ENCODE data around the gene IRF7. TPM values are rescaled to one million over a fixed set of nuclear protein-coding genes. Genes with fewer than 3 reads are reported as not detected.

IRF7 gene
- total and polyA plus RNA-seq, 2 experiments from 2014 or later = 13.0 to 17.7 TPM

- H3K4me3 ChIP-seq = no peak overlapping the region
- no peak for DNase-seq (ENCODE audit: low read depth in 1 of 2, low spot score in 1 of 2)
- H3K4me1 ChIP-seq (ENCODE audit: low read depth) = peaks cover 15% of the 10 kb centered on the region
- no peaks in the 10 kb centered on the region for H3K27me3 ChIP-seq
- no peaks in the 10 kb centered on the region for H3K9me3 ChIP-seq (ENCODE audit: low read depth)
- H3K36me3 ChIP-seq = peaks cover 34% of the 10 kb centered on the region
- TF ChIP-seq, protein P1, sequence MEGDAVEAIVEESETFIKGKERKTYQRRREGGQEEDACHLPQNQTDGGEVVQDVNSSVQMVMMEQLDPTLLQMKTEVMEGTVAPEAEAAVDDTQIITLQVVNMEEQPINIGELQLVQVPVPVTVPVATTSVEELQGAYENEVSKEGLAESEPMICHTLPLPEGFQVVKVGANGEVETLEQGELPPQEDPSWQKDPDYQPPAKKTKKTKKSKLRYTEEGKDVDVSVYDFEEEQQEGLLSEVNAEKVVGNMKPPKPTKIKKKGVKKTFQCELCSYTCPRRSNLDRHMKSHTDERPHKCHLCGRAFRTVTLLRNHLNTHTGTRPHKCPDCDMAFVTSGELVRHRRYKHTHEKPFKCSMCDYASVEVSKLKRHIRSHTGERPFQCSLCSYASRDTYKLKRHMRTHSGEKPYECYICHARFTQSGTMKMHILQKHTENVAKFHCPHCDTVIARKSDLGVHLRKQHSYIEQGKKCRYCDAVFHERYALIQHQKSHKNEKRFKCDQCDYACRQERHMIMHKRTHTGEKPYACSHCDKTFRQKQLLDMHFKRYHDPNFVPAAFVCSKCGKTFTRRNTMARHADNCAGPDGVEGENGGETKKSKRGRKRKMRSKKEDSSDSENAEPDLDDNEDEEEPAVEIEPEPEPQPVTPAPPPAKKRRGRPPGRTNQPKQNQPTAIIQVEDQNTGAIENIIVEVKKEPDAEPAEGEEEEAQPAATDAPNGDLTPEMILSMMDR (IDR thresholded peaks at IDR 0.05; ENCODE audit: low read depth, low read length) = no peak
- no peak overlapping the region for H3K27ac ChIP-seq
Observed at GRCh38 chr11:614021-614622, 1.6 kb downstream of the IRF7 start.

DNA sequence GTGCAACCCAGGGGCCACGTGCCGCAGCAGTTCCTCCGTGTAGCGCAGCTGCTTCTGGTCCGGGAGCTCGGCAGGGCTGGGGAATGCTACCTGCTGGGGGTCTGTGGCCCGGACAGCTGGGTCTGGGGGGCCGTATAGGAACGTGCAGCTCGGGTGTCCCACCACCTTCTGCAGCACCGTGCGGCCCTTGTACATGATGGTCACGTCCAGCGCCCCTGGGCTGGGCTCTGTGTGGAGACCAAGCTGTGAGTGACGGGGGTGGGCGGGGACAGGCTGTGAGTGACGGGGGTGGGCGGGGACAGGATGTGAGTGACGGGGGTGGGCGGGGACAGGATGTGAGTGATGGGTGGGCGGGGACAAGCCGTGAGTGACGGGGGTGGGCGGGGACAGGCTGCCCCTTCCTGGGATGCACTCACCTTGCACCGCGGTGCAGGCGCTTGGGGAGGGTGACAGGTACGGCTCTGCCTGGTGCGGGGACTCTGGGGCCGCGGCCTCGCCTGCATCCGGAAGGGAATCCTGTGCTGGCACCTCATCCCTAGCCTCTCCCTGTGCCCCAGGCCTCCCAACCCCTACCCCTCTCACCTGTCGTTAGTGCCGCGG, 2.3 kb downstream of the IRF7 start:
- Histone ChIP-seq H3K36me3 (peaks cover 39% of the 10 kb centered on the region), H3K27ac (no peak overlapping the region), H3K9me3 (ENCODE audit: low read depth) (no peaks in the 10 kb centered on the region), H3K27me3 (no peaks in the 10 kb centered on the region), H3K4me3 (no peak overlapping the region), H3K4me1 (ENCODE audit: low read depth) (peaks cover 15% of the 10 kb centered on the region)
- TF ChIP-seq, protein P1 (IDR thresholded peaks at IDR 0.05; ENCODE audit: low read depth, low read length) = no peak
- peak; percentile 55 to 80 for DNase-seq (ENCODE audit: low read depth in 1 of 2, low spot score in 1 of 2)

GRCh38 chr11:612961-613300, 2.8 kb downstream of the IRF7 start:
- Histone ChIP-seq H3K27ac (no peak overlapping the region), H3K4me3 (no peak overlapping the region), H3K36me3 (peaks cover 42% of the 10 kb centered on the region), H3K9me3 (ENCODE audit: low read depth) (no peaks in the 10 kb centered on the region), H3K27me3 (no peaks in the 10 kb centered on the region), H3K4me1 (ENCODE audit: low read depth) (peaks cover 15% of the 10 kb centered on the region)
- TF ChIP-seq, protein P1 (IDR thresholded peaks at IDR 0.05; ENCODE audit: low read depth, low read length) = no peak
- no peak for DNase-seq (ENCODE audit: low read depth in 1 of 2, low spot score in 1 of 2)

- peak overlapping the region; percentile 22 for H3K27ac ChIP-seq
- no peaks in the 10 kb centered on the region for H3K9me3 ChIP-seq (ENCODE audit: low read depth)
- H3K4me3 ChIP-seq = no peak overlapping the region
- H3K36me3 ChIP-seq = peaks cover 48% of the 10 kb centered on the region
- peaks cover 15% of the 10 kb centered on the region for H3K4me1 ChIP-seq (ENCODE audit: low read depth)
- no peaks in the 10 kb centered on the region for H3K27me3 ChIP-seq
- no peak for DNase-seq (ENCODE audit: low read depth in 1 of 2, low spot score in 1 of 2)
- TF ChIP-seq, protein P1 (IDR thresholded peaks at IDR 0.05; ENCODE audit: low read depth, low read length) = peak; percentile 13
Observed at GRCh38 chr11:612201-612960, 3.4 kb downstream of the IRF7 start.

DNA sequence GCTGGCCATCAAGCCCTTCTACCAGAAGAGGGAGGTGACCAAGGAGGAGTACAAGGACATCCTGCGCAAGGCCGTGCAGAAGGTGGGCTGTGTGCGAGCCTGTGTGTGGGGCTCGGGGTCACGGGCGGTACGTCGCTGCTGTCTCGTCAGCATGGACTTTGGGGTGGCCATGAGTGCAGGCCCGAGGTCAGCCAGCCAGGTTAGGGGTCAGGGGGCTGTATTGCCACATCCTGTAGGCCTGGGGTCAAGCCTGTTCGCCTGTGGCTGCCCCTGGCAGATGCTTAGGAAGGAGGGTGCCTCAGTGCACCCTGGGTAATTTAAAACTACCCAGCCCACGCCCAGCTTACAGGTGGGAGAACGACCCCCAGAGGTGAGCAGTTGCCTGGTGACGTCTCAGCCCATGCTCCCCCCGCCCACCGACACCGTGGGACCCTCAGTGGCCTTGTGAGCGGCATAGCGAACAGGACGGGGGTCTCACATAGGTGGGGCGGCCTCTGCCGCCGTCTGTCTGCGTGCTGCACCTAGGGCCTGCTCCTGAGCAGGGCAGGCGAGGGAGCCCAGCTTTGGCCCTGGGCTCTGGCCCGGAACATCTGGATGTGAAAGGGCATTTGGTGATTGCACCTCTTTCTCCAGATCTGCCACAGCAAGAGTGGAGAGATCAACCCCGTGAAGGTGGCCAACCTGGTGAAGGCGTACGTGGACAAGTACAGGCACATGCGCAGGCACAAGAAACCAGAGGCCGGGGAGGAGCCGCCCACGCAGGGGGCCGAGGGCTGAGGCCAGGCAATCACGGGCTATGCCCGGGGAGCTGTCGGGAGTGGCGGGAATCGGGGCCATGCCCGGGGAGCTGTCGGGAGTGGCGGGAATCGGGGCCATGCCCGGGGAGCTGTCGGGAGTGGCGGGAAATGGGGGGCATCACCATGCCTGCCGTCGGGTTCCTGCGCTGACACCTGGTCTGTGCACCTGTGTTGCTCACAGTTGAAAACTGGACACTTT, 4.5 kb downstream of the IRF7 start:
- DNase-seq (ENCODE audit: low read depth in 1 of 2, low spot score in 1 of 2) = no peak
- Histone ChIP-seq H3K4me1 (ENCODE audit: low read depth) (peaks cover 14% of the 10 kb centered on the region), H3K27ac (no peak overlapping the region), H3K36me3 (peaks cover 54% of the 10 kb centered on the region), H3K9me3 (ENCODE audit: low read depth) (no peaks in the 10 kb centered on the region), H3K4me3 (no peak overlapping the region), H3K27me3 (no peaks in the 10 kb centered on the region)
- TF ChIP-seq, protein P1 (IDR thresholded peaks at IDR 0.05; ENCODE audit: low read depth, low read length) = no peak

All from cardiac muscle cell (in vitro differentiated cells and primary cell).